ENCODE results near the gene AHRR.
"Not testable (repeated sequence)": the region's sequence is repeated elsewhere in the genome, so short reads cannot be mapped to it uniquely, and the experiment has no call there.

Gene AHRR

DNA sequence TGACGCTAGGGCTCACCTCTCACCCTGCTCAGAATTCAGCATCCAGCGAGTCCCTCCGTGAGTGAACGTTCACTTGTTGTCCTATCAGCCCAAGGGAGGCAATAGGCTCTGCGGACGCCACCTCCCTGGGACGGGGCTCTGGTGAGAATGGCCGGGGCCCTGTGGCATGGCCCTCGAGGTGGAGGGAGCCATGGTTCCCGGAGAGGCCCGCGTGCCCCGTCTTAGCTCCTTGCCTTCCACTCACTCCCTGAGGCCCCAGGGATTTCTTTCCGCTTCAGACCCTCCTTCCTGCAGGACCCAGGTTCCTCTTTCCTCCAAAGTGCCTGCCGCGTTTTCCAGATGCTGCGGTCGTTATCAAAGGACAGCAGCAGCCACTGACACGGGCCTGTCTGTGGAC is 142.9 kb downstream of the AHRR start:
- DNase-seq, result no peak

DNA sequence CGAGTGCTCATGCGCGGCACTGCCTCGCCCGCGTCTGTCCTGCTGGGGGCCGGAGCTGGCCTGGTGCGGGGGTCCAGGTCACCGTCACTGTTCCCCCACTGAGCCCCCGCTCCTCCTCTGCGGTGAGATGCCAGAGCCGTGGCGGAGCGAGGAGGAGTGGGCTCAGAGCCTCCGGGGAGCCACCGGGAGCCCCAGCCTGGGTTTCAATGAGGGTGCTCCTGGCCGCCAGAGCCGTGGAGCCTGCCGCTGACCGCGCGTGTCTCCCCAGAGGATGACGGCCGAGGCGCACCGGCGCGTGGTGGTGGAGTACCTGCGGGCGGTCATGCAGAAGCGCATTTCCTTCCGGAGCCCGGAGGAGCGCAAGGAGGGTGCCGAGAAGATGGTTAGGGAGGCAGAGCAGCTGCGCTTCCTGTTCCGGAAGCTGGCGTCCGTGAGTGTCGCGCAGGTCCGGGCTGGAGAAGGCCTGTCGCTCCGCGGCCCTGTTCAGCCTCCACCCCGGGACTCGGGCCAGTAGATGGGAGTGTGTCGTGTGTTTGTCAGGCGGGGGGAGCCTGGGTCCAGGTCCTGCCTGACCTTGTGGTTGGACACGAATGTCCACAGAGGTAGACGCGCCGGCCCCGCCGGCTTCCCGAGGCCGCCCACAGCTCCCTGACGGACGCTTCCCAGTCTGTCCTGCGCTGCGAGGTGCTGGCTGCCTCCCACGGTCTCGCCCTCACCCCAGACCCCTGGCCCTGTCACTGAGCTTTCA is 143.5 kb downstream of the AHRR start:
- no peak for DNase-seq

DNA sequence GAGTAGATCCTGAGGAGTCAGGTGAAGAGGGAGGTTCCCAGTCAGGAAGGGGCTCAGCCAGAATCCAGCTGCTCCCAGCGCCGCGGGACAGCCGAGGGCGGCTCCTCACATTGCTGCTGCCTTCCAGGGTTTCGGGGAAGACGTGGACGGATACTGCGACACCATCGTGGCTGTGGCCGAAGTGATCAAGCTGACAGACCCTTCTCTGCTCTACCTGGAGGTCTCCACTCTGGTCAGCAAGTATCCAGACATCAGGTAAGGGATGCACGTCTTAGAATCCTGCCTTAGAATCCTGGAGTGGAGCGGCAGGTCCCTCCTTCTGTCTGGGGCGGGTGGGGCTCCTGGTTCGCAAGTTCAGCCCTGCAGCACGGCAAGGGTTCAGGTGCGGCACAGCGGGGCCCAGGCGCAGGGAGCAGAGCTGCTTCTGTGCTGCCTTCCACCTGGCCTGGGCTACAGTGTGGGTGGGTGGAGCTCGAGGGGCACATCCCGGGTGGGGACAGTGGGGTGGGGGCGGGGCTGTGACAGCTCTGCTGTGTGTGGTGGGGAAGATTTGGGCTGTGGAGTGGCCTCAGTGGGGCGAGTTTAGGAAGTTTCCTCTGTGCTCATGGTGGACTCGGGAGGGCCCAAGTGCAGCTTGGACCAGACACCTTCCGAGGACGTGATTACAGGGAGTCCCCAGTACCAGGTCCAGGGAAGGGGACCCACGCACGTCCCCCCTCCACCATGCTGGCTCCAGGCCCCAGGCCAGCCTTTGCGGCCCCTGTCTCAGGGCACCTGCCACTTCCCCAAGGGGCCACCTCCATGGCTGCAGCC is 144.3 kb downstream of the AHRR start:
- DNase-seq, result no peak

DNA sequence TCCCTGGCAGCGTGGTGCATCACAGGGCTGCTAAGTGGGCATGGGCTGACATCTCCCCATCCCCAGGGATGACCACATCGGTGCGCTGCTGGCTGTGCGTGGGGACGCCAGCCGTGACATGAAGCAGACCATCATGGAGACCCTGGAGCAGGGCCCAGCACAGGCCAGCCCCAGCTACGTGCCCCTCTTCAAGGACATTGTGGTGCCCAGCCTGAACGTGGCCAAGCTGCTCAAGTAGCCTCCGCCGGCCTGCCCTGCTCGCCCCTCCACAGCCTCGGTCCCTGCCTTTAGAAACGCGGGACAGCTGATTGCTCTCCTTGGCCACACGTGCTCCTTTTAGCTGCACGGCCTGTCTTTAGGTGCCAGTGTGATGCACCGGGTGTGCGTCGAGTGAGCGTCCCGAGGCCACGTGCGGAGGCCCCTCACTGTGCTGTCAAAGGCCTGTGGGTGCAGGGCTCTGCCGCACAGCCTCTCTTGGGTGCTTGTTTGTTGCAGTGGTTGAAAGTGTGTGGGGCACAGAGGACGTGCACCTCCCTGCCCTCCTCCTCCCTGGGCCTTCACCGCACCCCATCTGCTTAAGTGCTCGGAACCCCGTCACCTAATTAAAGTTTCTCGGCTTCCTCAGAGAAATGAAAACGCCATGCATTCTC is 145.3 kb downstream of the AHRR start:
- no peak for DNase-seq

DNA sequence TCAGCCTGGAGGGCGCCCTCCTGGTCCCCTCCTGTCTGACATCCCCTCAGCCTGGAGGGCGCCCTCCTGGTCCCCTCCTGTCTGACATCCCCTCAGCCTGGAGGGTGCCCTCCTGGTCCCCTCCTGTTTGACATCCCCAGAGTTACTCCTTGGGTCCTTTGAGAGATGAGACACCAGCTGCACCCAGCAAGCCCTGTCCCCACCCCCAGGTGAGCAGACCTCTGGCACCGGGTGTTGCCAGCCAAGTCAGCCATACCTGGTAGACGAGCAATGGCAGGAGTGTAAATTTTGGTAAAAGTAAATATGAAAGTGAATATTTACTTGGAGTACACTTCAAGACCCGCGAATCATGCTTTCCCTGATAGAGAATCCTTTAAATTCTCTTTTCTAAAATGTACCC is 146.9 kb downstream of the AHRR start:
- DNase-seq, result no peak

DNA sequence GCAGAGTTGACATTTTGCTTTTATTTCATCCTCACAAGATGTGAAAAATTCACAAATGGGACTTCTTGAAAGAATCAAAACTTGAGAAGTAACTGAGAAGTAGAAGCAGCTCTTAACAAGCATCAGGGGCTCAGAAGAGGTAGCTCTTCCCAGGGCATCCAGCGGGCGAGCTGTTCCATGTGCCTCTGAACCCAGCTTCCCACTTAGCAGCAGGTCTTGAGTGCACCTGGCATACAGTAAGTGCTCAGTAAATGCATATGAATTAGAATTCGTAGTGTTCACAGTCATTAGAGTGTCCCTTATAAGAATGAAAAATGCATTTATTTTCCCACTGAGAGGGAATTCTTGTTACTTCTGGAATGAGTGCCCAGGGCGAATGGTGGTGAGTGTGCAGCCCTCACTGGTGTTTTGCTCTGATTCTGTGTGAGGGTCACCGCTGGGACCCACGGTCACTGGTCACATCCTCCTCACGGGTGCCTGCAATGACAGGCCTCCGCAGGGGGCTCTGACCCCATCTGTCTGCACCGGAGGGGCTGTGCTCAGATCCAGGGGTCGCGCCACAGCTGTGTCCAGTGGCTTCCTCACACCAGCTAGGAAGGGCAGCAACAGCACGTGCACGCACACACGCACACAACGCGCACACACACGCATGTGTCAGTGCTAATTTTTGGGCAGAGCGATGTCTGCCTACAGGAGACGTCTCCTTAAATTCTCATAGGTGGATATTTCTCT is 148.4 kb downstream of the AHRR start:
- no peak for DNase-seq

DNA sequence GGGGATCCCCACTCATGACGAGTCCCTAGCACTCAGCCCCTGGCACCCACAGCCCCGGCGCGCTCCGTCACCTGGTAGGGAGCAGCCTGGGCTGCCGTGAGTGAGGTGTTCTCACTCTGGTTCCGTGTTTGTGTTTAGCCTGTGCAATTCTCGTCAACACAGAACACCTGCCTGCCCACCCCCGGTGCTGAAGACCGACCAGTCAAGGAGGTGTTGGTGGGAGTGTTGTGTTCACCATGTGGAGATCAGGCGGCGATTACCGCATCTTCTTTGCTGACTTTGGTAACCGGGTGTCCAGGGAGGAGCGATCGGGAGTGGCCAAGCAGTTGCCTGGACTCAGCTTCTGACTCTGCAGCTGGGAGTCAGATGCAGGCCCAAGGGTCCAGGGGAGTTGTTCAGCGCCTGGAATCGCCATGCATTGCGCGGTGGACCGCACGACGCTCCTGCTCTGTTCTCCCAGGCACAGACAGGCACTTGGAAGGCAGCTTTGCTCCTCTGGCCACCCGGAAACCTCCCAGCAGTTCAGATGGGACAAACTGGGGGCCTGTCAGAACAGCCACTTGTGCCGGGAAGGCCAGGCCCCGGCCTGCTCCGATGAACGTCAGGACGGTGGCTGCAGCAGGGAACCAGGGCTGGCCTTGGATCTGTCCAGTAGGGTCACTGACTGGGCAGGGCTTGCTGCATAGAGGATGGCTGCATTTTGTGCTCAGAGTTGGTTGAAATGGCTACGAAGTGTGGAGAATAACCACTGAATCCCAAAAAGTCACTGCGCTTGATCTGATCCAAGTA is 149.6 kb downstream of the AHRR start:
- DNase-seq, result no peak

DNA sequence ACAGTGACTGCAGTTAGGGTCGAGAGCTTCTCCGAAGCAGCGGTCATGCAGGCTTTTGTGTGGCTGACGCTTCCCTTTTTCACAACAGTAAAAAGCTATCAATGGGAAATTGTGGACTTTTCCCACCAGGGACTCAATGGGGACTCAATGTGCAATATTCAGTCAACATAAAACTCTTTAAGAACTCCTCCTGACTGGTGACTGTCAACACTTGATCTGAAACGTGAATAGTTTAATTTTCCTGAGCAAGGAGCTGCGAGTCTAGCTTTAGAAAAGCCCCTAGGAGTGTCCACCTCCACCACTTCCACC is 150.2 kb downstream of the AHRR start:
- no peak for DNase-seq

DNA sequence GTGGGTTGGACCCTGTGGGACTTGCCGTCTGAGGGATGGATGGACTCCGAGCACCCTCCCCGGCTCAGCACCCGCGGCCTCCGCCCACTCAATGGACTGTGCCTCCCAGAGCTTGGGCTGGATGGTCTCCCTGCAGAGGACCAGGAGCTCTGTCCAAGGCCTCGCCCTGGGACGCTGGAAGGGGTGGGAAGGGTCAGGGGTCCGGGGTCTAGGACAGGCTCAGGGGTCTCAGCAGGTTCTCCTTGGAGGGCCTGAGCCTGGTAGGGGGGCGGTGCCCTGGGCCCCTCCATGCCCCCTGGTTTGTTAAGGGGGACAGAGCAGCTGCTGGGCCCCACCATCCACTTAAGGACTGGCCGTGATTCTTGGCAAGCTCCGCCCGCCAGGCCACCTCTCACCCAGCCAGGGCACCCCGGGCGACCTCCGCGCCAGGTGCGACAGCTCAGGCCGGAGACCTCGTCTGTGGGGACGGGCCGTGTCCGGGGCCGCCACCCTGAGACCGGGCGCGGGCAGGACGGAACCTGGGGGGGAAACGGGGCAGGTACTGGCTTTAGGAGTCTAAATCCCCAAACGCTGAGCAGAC is 150.7 kb downstream of the AHRR start:
- DNase-seq, result peak; percentile 17

DNA sequence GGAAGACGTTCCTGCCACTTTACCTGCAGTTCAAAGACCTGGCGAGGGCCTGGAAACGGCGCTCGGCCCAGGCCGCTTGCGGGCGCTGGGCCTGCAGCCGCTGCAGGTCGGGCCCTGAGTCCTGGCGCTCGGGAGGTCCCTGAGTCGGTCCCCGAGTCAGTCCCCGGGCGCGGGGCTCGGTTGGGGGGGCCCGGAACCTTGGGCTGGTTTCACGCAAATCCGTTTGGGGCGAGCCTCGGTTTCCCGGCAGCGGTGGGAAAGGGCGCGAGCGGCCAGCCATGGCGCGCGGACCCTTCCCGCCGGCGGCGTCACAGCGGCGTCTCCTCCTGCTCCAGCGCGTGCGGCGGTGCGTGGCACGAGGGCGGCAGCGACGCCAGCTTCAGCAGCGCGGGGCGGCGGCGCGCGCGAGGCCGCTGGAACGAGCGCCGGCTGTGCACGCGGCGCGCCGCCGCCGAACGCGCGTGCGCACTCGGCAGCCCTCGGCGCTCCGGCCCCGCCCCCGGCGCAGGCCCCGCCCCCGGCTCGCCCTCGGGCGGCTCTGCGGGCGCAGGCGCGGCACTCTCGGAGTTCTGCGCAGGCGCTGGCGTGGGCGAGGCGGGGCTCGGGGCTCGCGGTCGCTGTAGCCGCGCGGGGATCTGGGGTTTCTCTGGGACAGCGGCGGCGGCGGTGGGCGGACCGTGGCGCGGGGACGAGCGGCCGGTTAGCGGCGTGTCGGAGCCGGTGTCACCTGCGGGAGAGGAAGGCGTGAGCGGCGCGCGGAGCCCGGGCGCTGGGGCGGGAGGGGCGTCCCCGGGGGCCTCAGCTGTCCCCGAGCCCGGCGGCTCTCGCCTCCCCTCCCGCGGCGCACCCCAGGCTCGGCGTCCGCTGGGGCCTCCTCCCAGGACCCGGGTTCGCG is 151.4 kb downstream of the AHRR start:
- DNase-seq, result peak; percentile 94

DNA sequence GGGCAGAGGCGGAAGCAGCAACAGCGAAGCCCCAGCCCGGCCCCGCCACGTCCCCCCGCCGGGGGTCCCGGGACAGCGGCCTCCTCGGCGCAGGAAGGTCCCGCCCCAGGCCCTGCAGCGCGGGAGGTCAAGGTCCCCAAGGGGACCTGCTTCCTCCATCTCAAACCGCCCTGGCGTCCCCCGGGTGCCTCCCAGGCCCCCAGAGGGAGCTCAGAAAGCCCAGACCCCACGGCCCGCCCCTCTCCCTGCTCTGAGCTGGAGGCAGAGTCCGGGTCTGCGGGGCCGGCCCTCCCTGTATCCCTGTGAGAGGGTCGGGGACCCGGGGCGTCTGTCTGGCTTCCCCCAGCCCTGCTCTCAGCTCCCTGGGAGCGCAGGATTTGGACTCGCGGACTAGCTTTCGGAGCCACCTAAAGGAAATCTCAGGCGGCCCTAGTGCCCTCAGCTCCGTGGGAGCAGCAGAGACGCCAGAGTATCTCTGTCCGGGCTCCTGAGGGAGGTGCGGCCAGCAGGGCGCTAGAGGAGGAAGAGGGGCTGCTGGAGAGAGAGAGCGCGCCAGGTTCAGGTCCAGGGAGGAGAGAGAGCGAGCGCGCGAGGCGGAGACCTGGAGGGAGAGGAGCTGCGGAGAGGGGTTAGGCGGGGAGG is 152.2 kb downstream of the AHRR start:
- peak; percentile 74 for DNase-seq

DNA sequence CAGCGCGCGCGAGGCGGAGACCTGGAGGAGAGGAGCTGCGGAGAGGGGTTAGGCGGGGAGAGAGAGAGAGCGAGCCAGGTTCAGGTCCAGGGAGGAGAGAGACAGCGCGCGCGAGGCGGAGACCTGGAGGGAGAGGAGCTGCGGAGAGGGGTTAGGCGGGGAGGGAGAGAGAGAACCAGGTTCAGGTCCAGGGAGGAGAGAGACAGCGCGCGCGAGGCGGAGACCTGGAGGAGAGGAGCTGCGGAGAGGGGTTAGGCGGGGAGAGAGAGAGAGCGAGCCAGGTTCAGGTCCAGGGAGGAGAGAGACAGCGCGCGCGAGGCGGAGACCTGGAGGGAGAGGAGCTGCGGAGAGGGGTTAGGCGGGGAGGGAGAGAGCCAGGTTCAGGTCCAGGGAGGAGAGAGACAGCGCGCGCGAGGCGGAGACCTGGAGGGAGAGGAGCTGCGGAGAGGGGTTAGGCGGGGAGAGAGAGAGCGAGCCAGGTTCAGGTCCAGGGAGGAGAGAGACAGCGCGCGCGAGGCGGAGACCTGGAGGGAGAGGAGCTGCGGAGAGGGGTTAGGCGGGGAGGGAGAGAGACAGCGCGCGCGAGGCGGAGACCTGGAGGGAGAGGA is 152.8 kb downstream of the AHRR start:
- not testable (repeated sequence) for DNase-seq

DNA sequence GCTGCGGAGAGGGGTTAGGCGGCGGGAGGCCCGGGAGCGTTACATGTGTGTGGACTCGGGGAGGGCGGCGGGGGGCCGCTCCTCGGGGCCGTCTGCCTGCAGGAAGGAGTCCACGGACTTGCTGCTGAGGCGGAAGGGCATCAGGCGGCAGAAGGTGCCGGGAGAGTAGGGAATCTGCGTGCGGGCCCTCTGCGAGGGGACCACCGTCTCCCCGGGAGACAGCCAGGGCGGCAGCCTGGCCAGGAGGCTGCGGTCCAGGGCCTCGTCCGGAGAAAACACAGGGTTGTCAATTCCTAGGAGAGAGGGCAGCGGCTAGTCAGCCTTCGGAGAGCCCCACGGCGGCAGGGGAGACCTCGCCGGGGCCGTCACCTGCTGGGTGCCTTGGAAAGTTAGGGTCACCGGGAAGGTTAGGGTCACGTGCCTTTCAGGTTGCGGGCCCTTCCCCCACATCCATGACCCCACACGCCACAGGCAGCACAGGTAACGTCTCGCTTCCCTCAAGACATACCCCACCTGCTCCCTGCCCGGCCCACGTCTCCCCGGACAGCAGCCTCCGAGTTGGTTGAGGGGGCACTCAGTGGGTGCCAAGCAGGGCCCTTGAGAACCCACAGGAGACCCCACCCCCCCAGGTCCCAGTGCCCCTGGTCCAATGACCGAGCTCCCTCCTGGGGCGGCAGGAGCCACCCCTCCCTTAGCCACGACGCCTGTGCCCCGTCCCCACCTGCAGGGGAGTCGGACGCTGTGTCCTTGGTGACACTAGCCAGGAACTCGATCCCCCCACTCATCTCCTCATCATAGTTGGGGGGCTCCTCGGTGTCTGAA is 153.5 kb downstream of the AHRR start:
- peak; percentile 36 for DNase-seq

DNA sequence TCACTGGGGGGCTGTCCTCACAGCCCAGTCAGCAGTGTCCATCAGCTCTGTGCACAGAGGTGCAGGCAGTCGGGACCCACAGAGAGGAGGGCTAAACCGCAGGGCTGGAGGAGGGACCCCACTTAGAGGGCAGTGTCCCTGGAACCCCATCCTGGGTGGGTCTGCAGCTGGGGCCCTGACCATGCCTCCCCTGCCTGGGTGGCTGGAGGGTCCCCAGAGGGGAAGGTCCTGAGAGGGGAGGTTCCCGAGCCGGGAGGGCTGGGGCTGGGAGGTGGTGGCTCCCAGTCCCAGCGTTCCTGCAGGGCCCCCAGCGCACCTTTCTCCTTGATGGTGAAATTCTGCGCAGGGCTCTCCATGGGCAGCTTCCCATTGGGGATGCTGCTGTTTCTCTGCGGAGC is 154.2 kb downstream of the AHRR start:
- DNase-seq, result no peak

DNA sequence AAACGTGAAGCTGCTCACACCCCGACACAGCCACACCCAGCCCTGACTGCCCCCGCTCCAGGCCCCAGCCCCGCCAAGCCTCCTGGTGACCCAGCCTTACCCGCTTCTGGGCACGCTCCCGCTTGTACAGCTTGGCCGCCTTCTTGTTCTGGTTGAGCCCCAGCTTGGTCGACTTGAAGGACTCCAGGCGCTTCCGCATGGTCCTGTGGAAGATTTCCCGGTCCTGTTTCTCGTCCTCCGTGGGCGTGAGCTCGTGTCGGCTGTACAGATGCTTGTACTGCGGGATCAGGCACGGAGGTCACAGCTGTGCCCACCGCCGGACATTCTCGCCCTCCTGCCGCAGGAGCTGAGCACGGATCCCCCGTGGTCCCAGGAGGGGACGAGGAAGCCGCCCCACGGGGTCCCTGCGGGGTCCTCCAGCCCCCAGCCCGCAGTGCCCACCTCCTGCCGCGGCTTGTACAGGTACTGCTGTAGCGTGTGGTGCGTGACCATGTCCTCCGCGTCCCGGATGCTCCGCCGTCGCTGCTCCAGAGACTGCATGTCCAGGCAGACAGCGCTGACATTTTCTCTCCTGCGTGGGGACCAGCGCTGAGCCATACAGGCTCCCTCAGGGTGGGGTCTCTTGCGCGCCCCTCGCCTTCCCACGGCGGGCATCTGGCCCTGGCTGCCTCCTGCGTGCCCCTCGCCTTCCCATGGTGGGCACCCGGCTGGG is 154.7 kb downstream of the AHRR start:
- no peak for DNase-seq

DNA sequence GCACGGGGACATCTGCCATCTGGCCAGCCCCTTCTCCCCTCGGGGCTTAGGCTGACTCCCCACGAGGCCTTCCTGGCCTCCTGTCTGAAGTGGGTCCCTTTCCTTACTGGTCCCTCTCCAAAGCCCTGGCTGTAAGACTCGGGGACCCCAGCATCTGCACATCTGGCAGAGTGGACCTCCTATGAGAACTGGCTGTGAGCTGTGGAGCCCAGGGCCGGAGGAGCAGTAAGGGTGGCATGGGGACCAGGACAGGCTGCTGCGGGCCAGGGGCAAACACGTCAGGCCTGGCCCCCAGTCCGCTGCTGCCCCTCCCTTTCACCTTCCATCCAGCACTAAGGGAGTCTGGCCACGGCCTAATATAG is 155.3 kb downstream of the AHRR start:
- no peak for DNase-seq

DNA sequence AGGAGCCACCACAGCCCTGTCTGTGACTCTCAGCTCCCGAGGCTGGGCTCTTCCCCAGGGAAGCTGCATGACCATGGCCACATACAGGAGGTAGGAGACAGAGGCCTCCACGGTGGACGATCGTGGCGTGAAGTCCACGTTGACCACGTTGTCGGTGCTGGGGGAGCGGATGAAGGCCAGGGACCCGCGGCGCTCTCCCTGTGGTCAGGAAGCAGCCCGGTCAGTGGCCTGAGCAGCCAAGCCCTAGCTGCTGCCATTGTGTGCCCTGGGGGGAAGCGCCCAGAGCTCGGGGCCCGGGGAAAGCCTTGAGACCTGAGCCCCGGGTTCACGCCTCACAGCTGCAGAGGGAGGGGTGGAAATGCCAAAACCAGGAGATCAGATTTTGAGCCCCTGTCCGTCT is 155.7 kb downstream of the AHRR start:
- no peak for DNase-seq

DNA sequence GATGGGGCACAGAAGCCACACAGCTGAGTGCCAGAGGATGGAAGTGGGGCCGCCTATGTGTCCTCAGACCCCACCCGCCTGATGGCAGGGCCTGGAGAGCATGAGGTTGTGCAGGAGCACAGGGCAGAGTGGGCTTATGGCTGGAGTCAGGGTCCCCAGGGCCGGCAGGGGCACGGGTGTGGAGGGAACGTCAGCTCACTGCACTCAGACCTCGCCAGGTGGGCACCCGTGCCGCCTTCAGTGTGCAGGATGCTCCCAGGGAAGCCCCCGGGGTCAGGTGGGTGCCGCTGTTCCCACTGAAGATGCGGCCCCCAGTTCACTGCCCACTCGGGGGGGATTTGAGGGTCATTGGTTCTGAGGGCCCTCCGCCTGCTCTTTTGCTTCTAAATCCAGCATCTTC is 156.4 kb downstream of the AHRR start:
- DNase-seq, result no peak

Data from eye (tissue), 1 donor.